NT2/D1 (cell line): Measurements from ENCODE around the gene CHD5.

Experiments used
- DNase-seq: peaks from one replicate; pipeline ENCODE4 v3.0.0-alpha.2; 2011; ENCODE audit warnings: low read depth, low spot score
- H3K27me3 ChIP-seq: 2 replicates; pipeline ENCODE4 v1.6.0; 2011; ENCODE audit warnings: mild to moderate bottlenecking; ENCODE audit not compliant: insufficient read length, insufficient read depth
- H3K36me3 ChIP-seq: 2 replicates; pipeline ENCODE4 v1.6.1; 2011; ENCODE audit warnings: mild to moderate bottlenecking, low read length, mixed read lengths; ENCODE audit not compliant: insufficient read depth, insufficient read length
- H3K4me1 ChIP-seq: 2 replicates; pipeline ENCODE4 v1.5.1; 2011; ENCODE audit not compliant: insufficient read depth, insufficient read length
- H3K4me3 ChIP-seq: 2 replicates; pipeline ENCODE4 v1.5.1; 2011; ENCODE audit warnings: low read depth; ENCODE audit not compliant: insufficient read length
- H3K9ac ChIP-seq: 2 replicates; pipeline ENCODE4 v1.6.0; 2011; ENCODE audit warnings: low read depth; ENCODE audit not compliant: insufficient read length
- H3K9me3 ChIP-seq: 2 replicates; pipeline ENCODE4 v1.5.1; 2011; ENCODE audit warnings: mild to moderate bottlenecking, low read length; ENCODE audit not compliant: insufficient read depth
- SUZ12 ChIP-seq: IDR thresholded peaks from 2 replicates; pipeline ENCODE4 v1.6.1; 2011; ENCODE audit not compliant: insufficient read length, insufficient read depth; ENCODE audit errors: extremely low read depth
- YY1 ChIP-seq: IDR thresholded peaks from 2 replicates; pipeline ENCODE4 v1.6.1; 2011; ENCODE audit not compliant: insufficient read length, insufficient read depth
- ZNF274 ChIP-seq: IDR thresholded peaks from 2 replicates; pipeline ENCODE4 v1.6.1; 2011; ENCODE audit warnings: mild to moderate bottlenecking, low read depth, low read length

Gene CHD5

DNA sequence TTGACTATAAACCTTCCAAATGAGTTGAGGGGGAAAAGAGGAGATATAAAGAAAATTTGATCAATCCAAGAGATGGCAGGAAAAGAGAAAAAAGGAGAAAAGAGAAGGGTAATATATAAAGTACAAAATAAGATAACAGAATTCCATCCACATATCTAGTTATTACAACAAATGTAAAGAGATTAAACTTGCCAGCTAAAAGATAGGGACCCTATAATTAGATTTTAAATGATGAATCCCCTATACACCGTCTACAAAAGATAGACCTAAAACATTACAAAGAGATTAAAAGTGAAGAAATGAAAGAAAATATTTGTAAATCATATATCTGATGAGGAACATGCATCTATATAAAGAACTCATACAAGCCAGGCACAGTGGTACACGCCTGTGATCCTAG, 63.1 kb downstream of the CHD5 start:
- no peaks in the 10 kb centered on the region for H3K36me3 ChIP-seq
- TF ChIP-seq YY1 (no peak), ZNF274 (no peak), SUZ12 (no peak)

GRCh38 chr1:6116137-6116536, 64.0 kb downstream of the CHD5 start:
- Histone ChIP-seq H3K36me3 (no peaks in the 10 kb centered on the region), H3K27me3 (no peaks in the 10 kb centered on the region), H3K9me3 (no peaks in the 10 kb centered on the region), H3K4me3 (no peak overlapping the region), H3K4me1 (no peaks in the 10 kb centered on the region), H3K9ac (no peak overlapping the region)
- TF ChIP-seq ZNF274 (no peak), SUZ12 (no peak), YY1 (no peak)
- no peak for DNase-seq

More for the DNA sequence above, 63.1 kb downstream of the CHD5 start:
- H3K9me3 ChIP-seq: no peaks in the 10 kb centered on the region
- DNase-seq: no peak
- H3K4me1 ChIP-seq: no peaks in the 10 kb centered on the region
- no peak overlapping the region for H3K4me3 ChIP-seq
- H3K9ac ChIP-seq: no peak overlapping the region
- no peaks in the 10 kb centered on the region for H3K27me3 ChIP-seq

GRCh38 chr1:6113745-6114144, 66.4 kb downstream of the CHD5 start:
- no peak for DNase-seq
- Histone ChIP-seq H3K4me3 (no peak overlapping the region), H3K27me3 (no peaks in the 10 kb centered on the region), H3K9me3 (no peaks in the 10 kb centered on the region), H3K4me1 (peaks cover 2% of the 10 kb centered on the region), H3K36me3 (no peaks in the 10 kb centered on the region), H3K9ac (no peak overlapping the region)
- TF ChIP-seq ZNF274: no peak
- TF ChIP-seq SUZ12: no peak
- TF ChIP-seq YY1: no peak

GRCh38 chr1:6113116-6113515, 67.0 kb downstream of the CHD5 start:
- no peak overlapping the region for H3K4me3 ChIP-seq
- TF ChIP-seq SUZ12 (no peak), YY1 (no peak), ZNF274 (no peak)
- peaks cover 2% of the 10 kb centered on the region for H3K4me1 ChIP-seq

GRCh38 chr1:6112690-6113005, 67.5 kb downstream of the CHD5 start:
- no peak overlapping the region for H3K9ac ChIP-seq

More at GRCh38 chr1:6113116-6113515, 67.0 kb downstream of the CHD5 start:
- DNase-seq: no peak
- Histone ChIP-seq H3K36me3 (no peaks in the 10 kb centered on the region), H3K27me3 (peaks cover 4% of the 10 kb centered on the region), H3K9me3 (no peaks in the 10 kb centered on the region), H3K9ac (no peak overlapping the region)

GRCh38 chr1:6111991-6112689, 68.0 kb downstream of the CHD5 start:
- Histone ChIP-seq H3K27me3 (peaks cover 6% of the 10 kb centered on the region), H3K36me3 (no peaks in the 10 kb centered on the region), H3K9me3 (no peaks in the 10 kb centered on the region), H3K9ac (no peak overlapping the region), H3K4me1 (peaks cover 2% of the 10 kb centered on the region), H3K4me3 (no peak overlapping the region)
- TF ChIP-seq YY1: no peak
- no peak for TF ChIP-seq ZNF274
- no peak for TF ChIP-seq SUZ12
- DNase-seq: no peak

More at GRCh38 chr1:6112690-6113005, 67.5 kb downstream of the CHD5 start:
- Histone ChIP-seq H3K36me3 (no peaks in the 10 kb centered on the region), H3K4me1 (peaks cover 2% of the 10 kb centered on the region), H3K9me3 (no peaks in the 10 kb centered on the region), H3K4me3 (no peak overlapping the region), H3K27me3 (peaks cover 6% of the 10 kb centered on the region)
- DNase-seq: no peak
- no peak for TF ChIP-seq ZNF274
- TF ChIP-seq SUZ12: no peak
- no peak for TF ChIP-seq YY1

DNA sequence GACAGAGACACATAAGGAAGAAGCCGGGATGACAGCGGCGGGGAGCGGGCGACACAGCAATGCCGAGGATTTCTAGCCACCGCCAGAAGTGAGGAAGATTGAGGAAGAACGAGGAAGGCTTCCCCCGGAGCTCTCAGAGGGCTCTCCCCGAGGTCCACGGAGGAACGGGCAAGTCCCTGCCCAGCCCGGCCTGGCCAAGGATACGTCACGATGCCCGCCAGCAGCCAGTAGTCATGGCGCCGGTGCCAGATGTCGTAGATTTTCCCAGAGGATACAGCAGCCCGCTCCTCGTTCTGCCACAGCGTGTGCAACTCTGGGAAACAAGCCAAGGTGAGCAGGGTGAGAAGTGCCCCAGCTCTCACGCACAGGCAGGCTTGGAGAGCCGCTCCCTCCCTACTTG, 68.5 kb downstream of the CHD5 start:
- Histone ChIP-seq H3K36me3 (no peaks in the 10 kb centered on the region), H3K4me3 (no peak overlapping the region), H3K4me1 (peaks cover 2% of the 10 kb centered on the region), H3K9ac (no peak overlapping the region), H3K9me3 (no peaks in the 10 kb centered on the region), H3K27me3 (peaks cover 6% of the 10 kb centered on the region)
- no peak for DNase-seq
- TF ChIP-seq SUZ12: no peak
- no peak for TF ChIP-seq ZNF274
- no peak for TF ChIP-seq YY1
